Endothelial cell of umbilical vein (primary cell): ENCODE results near the gene COQ7.

ENCODE experiments used
- EZH2 ChIP-seq: IDR thresholded peaks from 2 replicates; pipeline ENCODE4 v1.6.1; 2012; ENCODE audit warnings: borderline replicate concordance, low read depth, mild to moderate bottlenecking, moderate library complexity, low read length, inconsistent platforms; ENCODE audit not compliant: severe bottlenecking
- TF ChIP-seq, protein P1 (sequence below): IDR thresholded peaks from 2 replicates; pipeline ENCODE4 v1.6.1; 2011; ENCODE audit not compliant: insufficient read depth, insufficient read length
- TF ChIP-seq, protein P2 (sequence below), 2 donors: IDR thresholded peaks; 1 replicate in 1 of 2; 2 replicates in 1 of 2; pipeline ENCODE4 v1.5.1; 2011; ENCODE audit warnings: low read length in 2 of 2, mild to moderate bottlenecking in 2 of 2, moderate library complexity in 2 of 2, control low read depth in 1 of 2, inconsistent platforms in 1 of 2, low read depth in 1 of 2; ENCODE audit not compliant: insufficient read depth in 1 of 2; ENCODE audit errors: extremely low read depth in 1 of 2

DNA sequence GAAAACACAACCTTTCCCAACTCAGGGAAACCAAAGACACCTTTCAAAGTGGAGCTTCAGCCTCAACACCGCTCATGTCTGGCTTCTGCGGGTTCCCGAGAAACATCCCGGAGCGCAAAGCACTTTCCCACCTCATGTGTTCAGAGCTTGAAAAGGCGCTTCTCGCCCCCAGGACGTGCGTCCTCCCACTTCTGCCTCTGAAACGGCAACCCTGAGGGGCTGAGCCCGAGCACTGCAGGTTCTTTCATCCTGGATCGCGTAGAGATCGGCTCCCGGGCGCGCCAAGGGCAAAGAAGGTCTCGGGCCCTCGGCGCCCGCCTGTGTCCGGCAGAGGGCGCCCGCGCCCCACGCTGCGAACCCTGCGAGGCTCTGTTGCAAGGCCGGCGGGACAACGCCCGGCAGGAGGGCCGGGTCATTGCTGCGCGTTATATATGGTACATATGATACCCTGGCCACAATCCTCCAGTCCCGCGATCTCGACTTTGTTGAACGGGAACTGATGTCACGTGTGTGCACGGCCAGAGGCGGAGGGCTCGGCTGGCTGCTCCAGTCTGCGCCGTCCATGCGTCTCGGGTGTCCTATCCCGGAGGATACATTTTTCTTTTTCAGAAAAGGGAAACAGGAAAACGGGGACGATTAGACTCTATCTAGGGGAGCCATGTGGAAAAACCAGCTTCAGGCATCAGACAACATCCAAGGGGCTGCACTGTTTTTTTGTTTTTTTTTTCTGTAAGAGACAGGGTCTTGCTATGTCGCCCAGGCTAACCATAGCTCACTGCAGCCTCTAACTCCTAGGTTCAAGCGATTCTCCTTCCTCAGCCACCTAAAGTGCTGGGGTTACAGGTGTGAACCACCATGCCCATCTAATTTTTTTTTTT is 19.1 kb downstream of the COQ7 start:
- no peak for TF ChIP-seq EZH2
- TF ChIP-seq, protein P1, sequence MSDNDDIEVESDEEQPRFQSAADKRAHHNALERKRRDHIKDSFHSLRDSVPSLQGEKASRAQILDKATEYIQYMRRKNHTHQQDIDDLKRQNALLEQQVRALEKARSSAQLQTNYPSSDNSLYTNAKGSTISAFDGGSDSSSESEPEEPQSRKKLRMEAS = peak; percentile 87
- TF ChIP-seq, protein P2, sequence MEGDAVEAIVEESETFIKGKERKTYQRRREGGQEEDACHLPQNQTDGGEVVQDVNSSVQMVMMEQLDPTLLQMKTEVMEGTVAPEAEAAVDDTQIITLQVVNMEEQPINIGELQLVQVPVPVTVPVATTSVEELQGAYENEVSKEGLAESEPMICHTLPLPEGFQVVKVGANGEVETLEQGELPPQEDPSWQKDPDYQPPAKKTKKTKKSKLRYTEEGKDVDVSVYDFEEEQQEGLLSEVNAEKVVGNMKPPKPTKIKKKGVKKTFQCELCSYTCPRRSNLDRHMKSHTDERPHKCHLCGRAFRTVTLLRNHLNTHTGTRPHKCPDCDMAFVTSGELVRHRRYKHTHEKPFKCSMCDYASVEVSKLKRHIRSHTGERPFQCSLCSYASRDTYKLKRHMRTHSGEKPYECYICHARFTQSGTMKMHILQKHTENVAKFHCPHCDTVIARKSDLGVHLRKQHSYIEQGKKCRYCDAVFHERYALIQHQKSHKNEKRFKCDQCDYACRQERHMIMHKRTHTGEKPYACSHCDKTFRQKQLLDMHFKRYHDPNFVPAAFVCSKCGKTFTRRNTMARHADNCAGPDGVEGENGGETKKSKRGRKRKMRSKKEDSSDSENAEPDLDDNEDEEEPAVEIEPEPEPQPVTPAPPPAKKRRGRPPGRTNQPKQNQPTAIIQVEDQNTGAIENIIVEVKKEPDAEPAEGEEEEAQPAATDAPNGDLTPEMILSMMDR (IDR thresholded peaks at IDR 0.05; ENCODE audit: extremely low read depth in 1 of 2, insufficient read depth in 1 of 2, low read depth in 1 of 2, low read length in 2 of 2) = peak; percentile 99
